Right lobe of liver (tissue), 6 donors: ENCODE measurements around the gene TANK. TPM values are rescaled to one million over a fixed set of nuclear protein-coding genes. Genes with fewer than 3 reads are reported as not detected.

ENCODE experiments used
- ATAC-seq, 4 donors: fragments of 200-7000 bp; cut with Tn5 transposase; one replicate each; pipeline ENCODE4 v1.9.1; 2020; ENCODE audit warnings: mild to moderate bottlenecking in 4 of 4, moderate library complexity in 4 of 4
- DNase-seq, 3 donors: peaks; one replicate each; pipeline ENCODE4 v3.0.0-alpha.2; 2020
- H3K27ac ChIP-seq, 3 donors: fragments of 200-600 bp; one replicate each; pipeline ENCODE4 v1.8.0; 2022
- H3K27me3 ChIP-seq, 2 donors: fragments of 200-600 bp; one replicate each; pipeline ENCODE4 v1.8.0; 2022
- H3K36me3 ChIP-seq, 4 donors: fragments of 200-600 bp; sonication (generic) in 1 of 4; one replicate each; pipeline versions ENCODE4 v1.5.1 to v1.8.0; 2017 to 2022; ENCODE audit warnings: control low read depth in 1 of 4
- H3K4me1 ChIP-seq, 4 donors: fragments of 200-600 bp; sonication (generic) in 1 of 4; one replicate each; pipeline versions ENCODE4 v1.5.1 to v1.8.0; 2017 to 2022; ENCODE audit warnings: control low read depth in 1 of 4
- H3K4me3 ChIP-seq, 3 donors: fragments of 200-600 bp; one replicate each; pipeline ENCODE4 v1.8.0; 2022
- H3K9me3 ChIP-seq, 4 donors: fragments of 200-600 bp; sonication (generic) in 1 of 4; one replicate each; pipeline versions ENCODE4 v1.5.1 to v1.8.0; 2017 to 2022; ENCODE audit warnings: control low read depth in 1 of 4
- POLR2A ChIP-seq: fragments of 450-650 bp; IDR thresholded peaks from one replicate; pipeline ENCODE4 v1.6.1; 2017; ENCODE audit warnings: antibody characterized with exemption, mild to moderate bottlenecking
- WGBS: methylation state at CpG from one replicate; pipeline ENCODE4 v1.1.6; 2018; ENCODE audit warnings: low coverage, low lambda C conversion rate; ENCODE audit not compliant: insufficient coverage; ENCODE audit errors: missing lambda C conversion rate; 5-methylcytosine and 5-hydroxymethylcytosine counted together
- intact Hi-C, 2 donors: fragments of 100-400 bp; cut with DNase I; formaldehyde crosslinking; loops; one replicate each; pipeline versions ENCODE4 v1.11.2 to v1.14.1; 2022
- total RNA-seq, 6 experiments: library from RNA; depleted of rRNA in 2 of 6; stranded (reverse); fragments of >200 nt in 2 of 6; fragmentation: NEBNext Ultra II Directional in 3 of 6; extraction: Animal tissue kit (Norgen Biotek cat#: 25700) in 3 of 6; gene quantifications; one replicate each; pipeline versions ENCODE4 v1.1.0 to v1.2.4, GENCODE V29; 2016 to 2023
- TF ChIP-seq, protein P1 (sequence below), 4 donors: fragments of 200-600 bp in 3 of 4; fragments of 450-650 bp in 1 of 4; IDR thresholded peaks; one replicate each; pipeline versions ENCODE4 v1.5.1 to v1.8.0; 2016 to 2022; ENCODE audit warnings: antibody characterized with exemption in 4 of 4, mild to moderate bottlenecking in 2 of 4
- donor health status: DM: no; HTN: yes; CAD: no.
- donor health status: DM: no; HTN: no; CAD: no.
- donor health status: DM: no; HTN: no; CAD: no.
- donor health status: DM: no; HTN: yes; CAD: no.
- donor health status: DM: no; HTN: yes; CAD: no.

The TANK gene
- total RNA-seq, 6 experiments from 2014 or later, result 25.4 to 46.4 (median 36.0) TPM

DNA sequence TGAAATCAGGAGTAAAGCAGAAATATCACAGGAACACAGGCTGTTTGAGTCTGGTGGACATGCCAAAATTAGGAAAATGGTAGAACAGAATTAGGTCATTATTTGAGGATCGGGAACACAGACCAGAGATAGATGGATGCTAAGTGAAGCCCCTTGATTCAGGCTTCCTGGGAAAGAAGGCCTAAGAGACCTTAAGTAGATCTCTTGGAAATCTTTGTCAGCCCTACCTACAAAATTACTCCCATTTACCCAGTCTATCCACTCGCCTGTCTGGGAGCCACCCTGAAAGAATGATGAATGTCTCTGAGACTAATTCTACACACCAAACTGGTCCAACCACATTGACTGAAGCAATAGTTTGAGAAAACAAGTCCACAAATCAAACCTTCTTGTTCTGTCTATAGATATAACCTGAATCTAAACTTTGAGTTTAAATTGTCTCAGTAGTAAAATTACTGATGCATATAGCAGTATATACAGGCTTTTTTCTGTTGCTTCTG, 36.6 kb upstream of the TANK start:
- no peaks in the 10 kb centered on the region for H3K9me3 ChIP-seq
- H3K4me3 ChIP-seq, result no peak overlapping the region
- ATAC-seq (no peak), DNase-seq (no peak)
- no peaks in the 10 kb centered on the region for H3K27me3 ChIP-seq
- intact Hi-C loops, result no loop called here
- peaks cover 0 to 9% (median 0%) of the 10 kb centered on the region in 4 donors for H3K4me1 ChIP-seq
- TF ChIP-seq, protein P1, sequence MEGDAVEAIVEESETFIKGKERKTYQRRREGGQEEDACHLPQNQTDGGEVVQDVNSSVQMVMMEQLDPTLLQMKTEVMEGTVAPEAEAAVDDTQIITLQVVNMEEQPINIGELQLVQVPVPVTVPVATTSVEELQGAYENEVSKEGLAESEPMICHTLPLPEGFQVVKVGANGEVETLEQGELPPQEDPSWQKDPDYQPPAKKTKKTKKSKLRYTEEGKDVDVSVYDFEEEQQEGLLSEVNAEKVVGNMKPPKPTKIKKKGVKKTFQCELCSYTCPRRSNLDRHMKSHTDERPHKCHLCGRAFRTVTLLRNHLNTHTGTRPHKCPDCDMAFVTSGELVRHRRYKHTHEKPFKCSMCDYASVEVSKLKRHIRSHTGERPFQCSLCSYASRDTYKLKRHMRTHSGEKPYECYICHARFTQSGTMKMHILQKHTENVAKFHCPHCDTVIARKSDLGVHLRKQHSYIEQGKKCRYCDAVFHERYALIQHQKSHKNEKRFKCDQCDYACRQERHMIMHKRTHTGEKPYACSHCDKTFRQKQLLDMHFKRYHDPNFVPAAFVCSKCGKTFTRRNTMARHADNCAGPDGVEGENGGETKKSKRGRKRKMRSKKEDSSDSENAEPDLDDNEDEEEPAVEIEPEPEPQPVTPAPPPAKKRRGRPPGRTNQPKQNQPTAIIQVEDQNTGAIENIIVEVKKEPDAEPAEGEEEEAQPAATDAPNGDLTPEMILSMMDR (IDR thresholded peaks at IDR 0.05), result no peak
- TF ChIP-seq POLR2A, result no peak
- 83% methylated on average over 2 of the region's 2 CpGs for WGBS
- H3K36me3 ChIP-seq, result no peaks in the 10 kb centered on the region
- peak overlapping the region in 1 of 3 donors; percentile 4 for H3K27ac ChIP-seq

DNA sequence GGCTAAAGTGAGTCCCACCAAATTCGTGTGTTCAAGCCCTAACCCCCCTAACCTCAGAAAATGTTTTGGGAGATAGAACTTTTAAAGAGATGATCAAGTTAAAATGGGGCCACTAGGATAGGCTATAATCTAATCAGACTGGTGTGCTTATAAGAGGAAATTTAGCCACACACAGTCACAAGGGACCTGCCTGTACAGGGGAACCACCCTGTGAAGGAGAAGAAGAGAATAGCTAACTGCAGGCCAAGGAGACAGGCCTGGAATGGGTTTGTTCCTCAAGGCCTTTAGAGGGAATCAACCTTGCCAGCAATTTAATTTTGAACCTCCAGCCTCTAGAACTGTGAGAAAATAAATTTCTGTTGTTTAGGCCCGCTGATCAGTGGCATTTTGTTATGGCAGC, 36.0 kb upstream of the TANK start:
- ATAC-seq (peak in 3 of 4 donors; percentile 25 to 48 (median 32)), DNase-seq (no peak)
- TF ChIP-seq, protein P1 (IDR thresholded peaks at IDR 0.05), result no peak
- no peak for TF ChIP-seq POLR2A
- Histone ChIP-seq H3K9me3 (no peaks in the 10 kb centered on the region), H3K4me1 (peaks cover 0 to 9% (median 0%) of the 10 kb centered on the region in 4 donors), H3K4me3 (no peak overlapping the region), H3K27me3 (no peaks in the 10 kb centered on the region), H3K36me3 (no peaks in the 10 kb centered on the region), H3K27ac (no peak overlapping the region)
- intact Hi-C loops, result no loop called here
- 86% methylated on average over 2 of the region's 2 CpGs for WGBS

DNA sequence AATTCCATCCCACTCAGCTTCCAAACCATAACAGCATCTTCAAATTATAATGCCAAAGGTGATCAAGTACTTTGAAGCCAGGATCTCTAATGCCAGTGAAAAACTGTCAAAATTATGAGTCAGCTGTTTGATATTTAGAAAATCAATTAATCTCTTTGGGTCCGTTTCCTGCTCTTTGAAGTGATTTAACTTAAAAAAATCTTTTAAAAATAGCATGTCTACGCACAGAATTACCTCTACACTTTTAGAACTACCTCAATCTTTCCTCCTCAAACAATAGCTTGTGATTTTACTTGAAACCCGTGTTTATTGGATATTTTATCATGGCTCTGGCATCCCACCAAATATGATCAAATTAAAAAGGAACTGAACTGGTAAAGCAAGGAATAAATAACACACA, 31.3 kb upstream of the TANK start:
- Histone ChIP-seq H3K9me3 (no peaks in the 10 kb centered on the region), H3K36me3 (no peaks in the 10 kb centered on the region), H3K27me3 (no peaks in the 10 kb centered on the region), H3K4me1 (no peaks in the 10 kb centered on the region), H3K27ac (no peak overlapping the region), H3K4me3 (no peak overlapping the region)
- ATAC-seq (no peak), DNase-seq (no peak)
- intact Hi-C loops, result no loop called here
- TF ChIP-seq POLR2A, result no peak
- TF ChIP-seq, protein P1 (IDR thresholded peaks at IDR 0.05), result no peak
- WGBS, result 23% methylated on average over 3 of the region's 3 CpGs

DNA sequence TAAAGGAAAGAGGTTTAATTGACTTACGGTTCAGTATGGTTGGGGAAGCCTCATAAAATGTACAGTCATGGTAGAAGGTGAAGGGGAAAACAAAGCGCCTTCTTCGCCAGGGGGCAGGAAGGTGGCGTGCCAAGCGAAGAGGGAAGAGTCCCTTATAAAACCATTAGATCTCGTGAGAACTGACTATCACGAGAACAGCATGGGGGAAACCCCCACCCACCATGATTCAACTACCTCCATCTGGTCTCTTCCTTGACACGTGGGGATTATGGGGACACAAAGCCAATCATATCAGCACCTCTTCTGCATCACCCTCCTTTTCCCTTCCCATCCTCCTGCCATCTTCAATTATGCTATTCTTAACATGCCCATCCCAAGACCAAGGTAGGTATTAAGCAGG, 29.9 kb upstream of the TANK start:
- Histone ChIP-seq H3K27ac (no peak overlapping the region), H3K4me3 (no peak overlapping the region), H3K9me3 (no peaks in the 10 kb centered on the region), H3K36me3 (no peaks in the 10 kb centered on the region), H3K27me3 (no peaks in the 10 kb centered on the region), H3K4me1 (peaks cover 0 to 6% (median 3%) of the 10 kb centered on the region in 4 donors)
- 97% methylated on average over 6 of the region's 8 CpGs for WGBS
- DNase-seq, result no peak
- no peak for ATAC-seq
- intact Hi-C loops, result no loop called here
- TF ChIP-seq, protein P1 (IDR thresholded peaks at IDR 0.05), result no peak
- TF ChIP-seq POLR2A, result no peak
